ENCODE measurements around the gene PITPNM1. TPM values are rescaled to one million over a fixed set of nuclear protein-coding genes. Genes with fewer than 3 reads are reported as not detected.

Gene PITPNM1
- total and polyA plus RNA-seq, 2 of the 13 experiments (the other 11 are each of a cell fraction or from before 2014, with no cell fraction given): 8.2 to 8.5 TPM

DNA sequence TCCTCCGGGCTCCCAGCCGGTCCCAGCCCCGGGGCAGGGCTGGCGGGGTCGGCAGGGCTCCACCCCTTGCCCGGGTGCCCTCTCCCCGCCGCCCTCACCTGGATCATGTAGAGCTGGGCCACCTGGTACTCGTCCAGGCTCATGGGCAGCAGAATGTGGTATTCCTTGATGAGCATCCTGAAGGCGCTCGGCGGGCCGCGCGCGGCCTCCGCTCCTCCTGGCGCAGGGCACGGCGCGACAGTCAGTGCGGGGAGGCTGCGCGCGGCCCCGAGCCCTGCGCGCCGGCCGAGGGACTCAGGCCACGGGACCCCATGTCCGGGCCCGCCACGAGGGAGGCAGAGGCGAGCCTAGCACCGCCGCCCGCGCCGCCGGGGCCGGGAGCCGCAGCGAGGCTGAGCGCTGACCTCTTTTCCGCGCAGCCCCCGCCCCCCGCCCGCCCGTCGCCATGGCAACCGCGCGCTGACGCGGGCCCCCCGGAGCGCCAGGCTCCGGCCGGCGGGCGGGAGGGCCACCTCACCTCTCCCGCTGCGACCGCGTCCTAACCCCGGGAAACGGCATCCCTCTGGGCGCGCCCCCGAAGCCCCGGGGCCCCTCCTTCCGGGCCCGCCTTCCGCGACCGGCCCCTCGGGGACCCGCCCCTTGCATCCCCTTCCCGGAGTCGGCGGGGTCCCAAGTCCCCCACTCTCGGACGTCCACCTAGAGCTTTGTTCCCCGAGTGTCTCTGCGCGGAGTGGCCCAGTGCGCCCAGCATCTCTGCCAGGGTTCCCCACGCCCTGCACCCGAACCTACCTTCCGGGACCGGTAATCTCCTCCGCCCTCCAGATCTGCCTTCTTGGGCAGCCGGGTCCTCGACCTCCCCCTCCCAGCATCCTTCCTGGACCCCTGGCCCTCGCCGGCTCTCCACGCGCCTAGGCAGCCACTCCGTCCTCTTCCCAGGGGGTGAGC lies 886 bp downstream of the PITPNM1 start (continued):
- TF ChIP-seq, protein P1, sequence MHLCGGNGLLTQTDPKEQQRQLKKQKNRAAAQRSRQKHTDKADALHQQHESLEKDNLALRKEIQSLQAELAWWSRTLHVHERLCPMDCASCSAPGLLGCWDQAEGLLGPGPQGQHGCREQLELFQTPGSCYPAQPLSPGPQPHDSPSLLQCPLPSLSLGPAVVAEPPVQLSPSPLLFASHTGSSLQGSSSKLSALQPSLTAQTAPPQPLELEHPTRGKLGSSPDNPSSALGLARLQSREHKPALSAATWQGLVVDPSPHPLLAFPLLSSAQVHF (CRISPR knock-in tag; IDR thresholded peaks at IDR 0.05): 0 out of 2 replicates have a peak, but pooled peaks have one; percentile 19
- TF ChIP-seq, protein P2, sequence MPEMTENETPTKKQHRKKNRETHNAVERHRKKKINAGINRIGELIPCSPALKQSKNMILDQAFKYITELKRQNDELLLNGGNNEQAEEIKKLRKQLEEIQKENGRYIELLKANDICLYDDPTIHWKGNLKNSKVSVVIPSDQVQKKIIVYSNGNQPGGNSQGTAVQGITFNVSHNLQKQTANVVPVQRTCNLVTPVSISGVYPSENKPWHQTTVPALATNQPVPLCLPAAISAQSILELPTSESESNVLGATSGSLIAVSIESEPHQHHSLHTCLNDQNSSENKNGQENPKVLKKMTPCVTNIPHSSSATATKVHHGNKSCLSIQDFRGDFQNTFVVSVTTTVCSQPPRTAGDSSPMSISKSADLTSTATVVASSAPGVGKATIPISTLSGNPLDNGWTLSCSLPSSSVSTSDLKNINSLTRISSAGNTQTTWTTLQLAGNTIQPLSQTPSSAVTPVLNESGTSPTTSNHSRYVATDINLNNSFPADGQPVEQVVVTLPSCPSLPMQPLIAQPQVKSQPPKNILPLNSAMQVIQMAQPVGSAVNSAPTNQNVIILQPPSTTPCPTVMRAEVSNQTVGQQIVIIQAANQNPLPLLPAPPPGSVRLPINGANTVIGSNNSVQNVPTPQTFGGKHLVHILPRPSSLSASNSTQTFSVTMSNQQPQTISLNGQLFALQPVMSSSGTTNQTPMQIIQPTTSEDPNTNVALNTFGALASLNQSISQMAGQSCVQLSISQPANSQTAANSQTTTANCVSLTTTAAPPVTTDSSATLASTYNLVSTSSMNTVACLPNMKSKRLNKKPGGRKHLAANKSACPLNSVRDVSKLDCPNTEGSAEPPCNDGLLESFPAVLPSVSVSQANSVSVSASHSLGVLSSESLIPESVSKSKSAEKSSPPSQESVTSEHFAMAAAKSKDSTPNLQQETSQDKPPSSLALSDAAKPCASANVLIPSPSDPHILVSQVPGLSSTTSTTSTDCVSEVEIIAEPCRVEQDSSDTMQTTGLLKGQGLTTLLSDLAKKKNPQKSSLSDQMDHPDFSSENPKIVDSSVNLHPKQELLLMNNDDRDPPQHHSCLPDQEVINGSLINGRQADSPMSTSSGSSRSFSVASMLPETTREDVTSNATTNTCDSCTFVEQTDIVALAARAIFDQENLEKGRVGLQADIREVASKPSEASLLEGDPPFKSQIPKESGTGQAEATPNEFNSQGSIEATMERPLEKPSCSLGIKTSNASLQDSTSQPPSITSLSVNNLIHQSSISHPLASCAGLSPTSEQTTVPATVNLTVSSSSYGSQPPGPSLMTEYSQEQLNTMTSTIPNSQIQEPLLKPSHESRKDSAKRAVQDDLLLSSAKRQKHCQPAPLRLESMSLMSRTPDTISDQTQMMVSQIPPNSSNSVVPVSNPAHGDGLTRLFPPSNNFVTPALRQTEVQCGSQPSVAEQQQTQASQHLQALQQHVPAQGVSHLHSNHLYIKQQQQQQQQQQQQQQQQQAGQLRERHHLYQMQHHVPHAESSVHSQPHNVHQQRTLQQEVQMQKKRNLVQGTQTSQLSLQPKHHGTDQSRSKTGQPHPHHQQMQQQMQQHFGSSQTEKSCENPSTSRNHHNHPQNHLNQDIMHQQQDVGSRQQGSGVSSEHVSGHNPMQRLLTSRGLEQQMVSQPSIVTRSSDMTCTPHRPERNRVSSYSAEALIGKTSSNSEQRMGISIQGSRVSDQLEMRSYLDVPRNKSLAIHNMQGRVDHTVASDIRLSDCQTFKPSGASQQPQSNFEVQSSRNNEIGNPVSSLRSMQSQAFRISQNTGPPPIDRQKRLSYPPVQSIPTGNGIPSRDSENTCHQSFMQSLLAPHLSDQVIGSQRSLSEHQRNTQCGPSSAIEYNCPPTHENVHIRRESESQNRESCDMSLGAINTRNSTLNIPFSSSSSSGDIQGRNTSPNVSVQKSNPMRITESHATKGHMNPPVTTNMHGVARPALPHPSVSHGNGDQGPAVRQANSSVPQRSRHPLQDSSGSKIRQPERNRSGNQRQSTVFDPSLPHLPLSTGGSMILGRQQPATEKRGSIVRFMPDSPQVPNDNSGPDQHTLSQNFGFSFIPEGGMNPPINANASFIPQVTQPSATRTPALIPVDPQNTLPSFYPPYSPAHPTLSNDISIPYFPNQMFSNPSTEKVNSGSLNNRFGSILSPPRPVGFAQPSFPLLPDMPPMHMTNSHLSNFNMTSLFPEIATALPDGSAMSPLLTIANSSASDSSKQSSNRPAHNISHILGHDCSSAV (CRISPR knock-in tag; IDR thresholded peaks at IDR 0.05; ENCODE audit: borderline replicate concordance): no peak
- TF ChIP-seq EEA1 (CRISPR knock-in tag; IDR thresholded peaks at IDR 0.05; ENCODE audit: borderline replicate concordance) (0 out of 2 replicates have a peak, but pooled peaks have one; percentile 53), ZNF232 (CRISPR knock-in tag; IDR thresholded peaks at IDR 0.05; ENCODE audit: borderline replicate concordance) (no peak), SRSF1 (optimal IDR thresholded peaks at IDR 0.05; ENCODE audit: low read depth, low read length) (peak; percentile 0), SMAD9 (CRISPR knock-in tag; IDR thresholded peaks at IDR 0.05) (peak; percentile 28; the same call in 1 of the 2 replicates), HNRNPH1 (optimal IDR thresholded peaks at IDR 0.05; ENCODE audit: low read depth, low read length) (no peak), KLF15 (CRISPR knock-in tag; IDR thresholded peaks at IDR 0.05; ENCODE audit: borderline replicate concordance) (no peak)
- TF ChIP-seq, protein P3, sequence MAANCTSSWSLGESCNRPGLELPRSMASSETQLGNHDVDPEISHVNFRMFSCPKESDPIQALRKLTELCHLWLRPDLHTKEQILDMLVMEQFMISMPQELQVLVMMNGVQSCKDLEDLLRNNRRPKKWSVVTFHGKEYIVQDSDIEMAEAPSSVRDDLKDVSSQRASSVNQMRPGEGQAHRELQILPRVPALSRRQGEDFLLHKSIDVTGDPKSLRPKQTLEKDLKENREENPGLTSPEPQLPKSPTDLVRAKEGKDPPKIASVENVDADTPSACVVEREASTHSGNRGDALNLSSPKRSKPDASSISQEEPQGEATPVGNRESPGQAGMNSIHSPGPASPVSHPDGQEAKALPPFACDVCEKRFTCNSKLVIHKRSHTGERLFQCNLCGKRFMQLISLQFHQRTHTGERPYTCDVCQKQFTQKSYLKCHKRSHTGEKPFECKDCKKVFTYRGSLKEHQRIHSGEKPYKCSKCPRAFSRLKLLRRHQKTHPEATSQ (CRISPR knock-in tag; IDR thresholded peaks at IDR 0.05; ENCODE audit: borderline replicate concordance): no peak
- TF ChIP-seq, protein P4, sequence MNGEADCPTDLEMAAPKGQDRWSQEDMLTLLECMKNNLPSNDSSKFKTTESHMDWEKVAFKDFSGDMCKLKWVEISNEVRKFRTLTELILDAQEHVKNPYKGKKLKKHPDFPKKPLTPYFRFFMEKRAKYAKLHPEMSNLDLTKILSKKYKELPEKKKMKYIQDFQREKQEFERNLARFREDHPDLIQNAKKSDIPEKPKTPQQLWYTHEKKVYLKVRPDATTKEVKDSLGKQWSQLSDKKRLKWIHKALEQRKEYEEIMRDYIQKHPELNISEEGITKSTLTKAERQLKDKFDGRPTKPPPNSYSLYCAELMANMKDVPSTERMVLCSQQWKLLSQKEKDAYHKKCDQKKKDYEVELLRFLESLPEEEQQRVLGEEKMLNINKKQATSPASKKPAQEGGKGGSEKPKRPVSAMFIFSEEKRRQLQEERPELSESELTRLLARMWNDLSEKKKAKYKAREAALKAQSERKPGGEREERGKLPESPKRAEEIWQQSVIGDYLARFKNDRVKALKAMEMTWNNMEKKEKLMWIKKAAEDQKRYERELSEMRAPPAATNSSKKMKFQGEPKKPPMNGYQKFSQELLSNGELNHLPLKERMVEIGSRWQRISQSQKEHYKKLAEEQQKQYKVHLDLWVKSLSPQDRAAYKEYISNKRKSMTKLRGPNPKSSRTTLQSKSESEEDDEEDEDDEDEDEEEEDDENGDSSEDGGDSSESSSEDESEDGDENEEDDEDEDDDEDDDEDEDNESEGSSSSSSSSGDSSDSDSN (CRISPR knock-in tag; IDR thresholded peaks at IDR 0.05): peak; percentile 45

Data from HepG2 (cell line).